ENCODE measurements around the gene ZBTB40. TPM values are rescaled to one million over a fixed set of nuclear protein-coding genes. Genes with fewer than 3 reads are reported as not detected.
A peak's percentile ranks its signal among the peaks of the same experiment; 100 is the strongest.

ZBTB40 gene
- total RNA-seq, 1 experiment from 2014 or later, result 20.4 TPM

DNA sequence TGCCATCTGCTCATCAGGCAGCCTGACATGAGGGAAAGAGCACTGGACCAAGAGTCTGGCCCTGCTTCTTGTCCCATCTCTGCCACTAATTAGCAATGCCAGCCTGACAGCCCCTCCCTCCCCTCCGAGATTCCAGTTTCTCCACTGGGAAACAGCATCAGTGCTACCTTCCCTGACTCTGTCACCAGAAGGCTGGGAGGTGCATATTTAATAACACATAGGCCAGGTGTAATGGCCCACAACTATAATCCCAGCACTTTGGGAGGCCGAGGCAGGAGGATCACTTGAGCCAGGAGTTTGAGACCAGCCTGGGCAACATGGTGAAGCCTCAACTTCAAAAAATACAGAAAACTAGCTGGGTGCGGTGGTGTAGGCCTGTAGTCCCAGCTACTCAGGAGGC is 41.2 kb upstream of the ZBTB40 start:
- H3K36me3 ChIP-seq (ENCODE audit: control insufficient read depth, insufficient read depth, low read length), result no peaks in the 10 kb centered on the region
- H3K4me3 ChIP-seq (ENCODE audit: low read depth, low read length), result no peak overlapping the region
- Mint-ChIP-seq H3K27me3 (ENCODE audit: insufficient read depth, unreplicated experiment) (no peaks in the 10 kb centered on the region), H3K9me3 (ENCODE audit: unreplicated experiment) (peaks cover 9% of the 10 kb centered on the region), H3K36me3 (ENCODE audit: insufficient read depth, unreplicated experiment) (peaks cover 7% of the 10 kb centered on the region), H3K27ac (ENCODE audit: unreplicated experiment) (no peak overlapping the region), H3K4me3 (ENCODE audit: unreplicated experiment) (no peak overlapping the region), H3K4me1 (ENCODE audit: low read depth, unreplicated experiment) (peaks cover 27% of the 10 kb centered on the region)
- peaks cover 29% of the 10 kb centered on the region for H3K4me1 ChIP-seq
- H3K27me3 ChIP-seq (replicated peaks; ENCODE audit: control insufficient read depth, insufficient read depth, low read length), result no peaks in the 10 kb centered on the region
- no TSS peak for BruUV-seq (replicated peaks)
- intact Hi-C loops (cut with micrococcal nuclease; ENCODE audit: unreplicated experiment), result loop anchor here (5.0 to 10.0 kb wide), 2 partner anchors 63 to 186 kb away; no protein-coding TSS in a partner anchor
- CTCF ChIA-PET, result no interaction called here
- TF ChIP-seq, protein P1, sequence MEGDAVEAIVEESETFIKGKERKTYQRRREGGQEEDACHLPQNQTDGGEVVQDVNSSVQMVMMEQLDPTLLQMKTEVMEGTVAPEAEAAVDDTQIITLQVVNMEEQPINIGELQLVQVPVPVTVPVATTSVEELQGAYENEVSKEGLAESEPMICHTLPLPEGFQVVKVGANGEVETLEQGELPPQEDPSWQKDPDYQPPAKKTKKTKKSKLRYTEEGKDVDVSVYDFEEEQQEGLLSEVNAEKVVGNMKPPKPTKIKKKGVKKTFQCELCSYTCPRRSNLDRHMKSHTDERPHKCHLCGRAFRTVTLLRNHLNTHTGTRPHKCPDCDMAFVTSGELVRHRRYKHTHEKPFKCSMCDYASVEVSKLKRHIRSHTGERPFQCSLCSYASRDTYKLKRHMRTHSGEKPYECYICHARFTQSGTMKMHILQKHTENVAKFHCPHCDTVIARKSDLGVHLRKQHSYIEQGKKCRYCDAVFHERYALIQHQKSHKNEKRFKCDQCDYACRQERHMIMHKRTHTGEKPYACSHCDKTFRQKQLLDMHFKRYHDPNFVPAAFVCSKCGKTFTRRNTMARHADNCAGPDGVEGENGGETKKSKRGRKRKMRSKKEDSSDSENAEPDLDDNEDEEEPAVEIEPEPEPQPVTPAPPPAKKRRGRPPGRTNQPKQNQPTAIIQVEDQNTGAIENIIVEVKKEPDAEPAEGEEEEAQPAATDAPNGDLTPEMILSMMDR (IDR thresholded peaks at IDR 0.05; ENCODE audit: insufficient read depth in 1 of 2, low read depth in 1 of 2, low read length in 1 of 2, severe bottlenecking in 1 of 2, unreplicated experiment in 1 of 2), result no peak
- POLR2A ChIA-PET, result no interaction called here
- no peaks in the 10 kb centered on the region for H3K9me3 ChIP-seq
- DNase-seq, result no peak

- peaks cover 31% of the 10 kb centered on the region for H3K4me1 ChIP-seq
- no peaks in the 10 kb centered on the region for H3K27me3 ChIP-seq (replicated peaks; ENCODE audit: control insufficient read depth, insufficient read depth, low read length)
- H3K9me3 ChIP-seq, result no peaks in the 10 kb centered on the region
- Mint-ChIP-seq H3K27ac (ENCODE audit: unreplicated experiment) (peak overlapping the region; percentile 98), H3K36me3 (ENCODE audit: insufficient read depth, unreplicated experiment) (peaks cover 7% of the 10 kb centered on the region), H3K9me3 (ENCODE audit: unreplicated experiment) (peaks cover 9% of the 10 kb centered on the region), H3K4me1 (ENCODE audit: low read depth, unreplicated experiment) (peaks cover 27% of the 10 kb centered on the region), H3K4me3 (ENCODE audit: unreplicated experiment) (peak overlapping the region; percentile 36), H3K27me3 (ENCODE audit: insufficient read depth, unreplicated experiment) (no peaks in the 10 kb centered on the region)
- ChIA-PET POLR2A (no interaction called here), CTCF (no interaction called here)
- BruUV-seq (replicated peaks), result no TSS peak
- H3K4me3 ChIP-seq (ENCODE audit: low read depth, low read length), result no peak overlapping the region
- TF ChIP-seq, protein P1 (IDR thresholded peaks at IDR 0.05; ENCODE audit: insufficient read depth in 1 of 2, low read depth in 1 of 2, low read length in 1 of 2, severe bottlenecking in 1 of 2, unreplicated experiment in 1 of 2), result no peak
- intact Hi-C loops (cut with micrococcal nuclease; ENCODE audit: unreplicated experiment), result loop anchor here (5.0 to 10.0 kb wide), 2 partner anchors 64 to 186 kb away; no protein-coding TSS in a partner anchor
- DNase-seq, result no peak
- no peaks in the 10 kb centered on the region for H3K36me3 ChIP-seq (ENCODE audit: control insufficient read depth, insufficient read depth, low read length)
Observed at GRCh38 chr1:22410928-22411495, 40.6 kb upstream of the ZBTB40 start.

DNA sequence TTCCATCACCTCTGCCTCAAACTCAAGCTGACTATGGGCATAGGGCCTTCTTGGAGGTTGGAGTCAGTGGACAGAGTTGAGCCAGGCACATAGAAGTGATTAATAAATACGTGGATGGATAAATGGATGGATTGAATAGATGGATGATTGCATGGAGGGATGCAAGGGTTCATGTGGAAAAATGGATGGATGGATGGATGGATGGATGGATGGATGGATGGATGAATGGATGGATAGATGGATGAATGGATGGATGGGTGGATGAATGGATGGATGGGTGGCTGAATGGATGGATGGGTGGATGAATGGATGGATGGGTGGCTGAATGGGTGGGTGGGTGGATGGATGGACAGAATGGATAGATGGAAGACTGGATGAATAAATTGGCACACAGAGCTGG is 40.1 kb upstream of the ZBTB40 start:
- BruUV-seq (replicated peaks), result no TSS peak
- ChIA-PET POLR2A (no interaction called here), CTCF (no interaction called here)
- Mint-ChIP-seq H3K36me3 (ENCODE audit: insufficient read depth, unreplicated experiment) (peaks cover 8% of the 10 kb centered on the region), H3K4me3 (ENCODE audit: unreplicated experiment) (peak overlapping the region; percentile 36), H3K27me3 (ENCODE audit: insufficient read depth, unreplicated experiment) (no peaks in the 10 kb centered on the region), H3K9me3 (ENCODE audit: unreplicated experiment) (peaks cover 9% of the 10 kb centered on the region), H3K27ac (ENCODE audit: unreplicated experiment) (peak overlapping the region; percentile 98), H3K4me1 (ENCODE audit: low read depth, unreplicated experiment) (peaks cover 27% of the 10 kb centered on the region)
- H3K9me3 ChIP-seq, result no peaks in the 10 kb centered on the region
- no peak for DNase-seq
- peaks cover 36% of the 10 kb centered on the region for H3K4me1 ChIP-seq
- no peak overlapping the region for H3K4me3 ChIP-seq (ENCODE audit: low read depth, low read length)
- H3K27me3 ChIP-seq (replicated peaks; ENCODE audit: control insufficient read depth, insufficient read depth, low read length), result no peaks in the 10 kb centered on the region
- TF ChIP-seq, protein P1 (IDR thresholded peaks at IDR 0.05; ENCODE audit: insufficient read depth in 1 of 2, low read depth in 1 of 2, low read length in 1 of 2, severe bottlenecking in 1 of 2, unreplicated experiment in 1 of 2), result no peak
- no peaks in the 10 kb centered on the region for H3K36me3 ChIP-seq (ENCODE audit: control insufficient read depth, insufficient read depth, low read length)
- intact Hi-C loops (cut with micrococcal nuclease; ENCODE audit: unreplicated experiment), result loop anchor here (5.0 to 10.0 kb wide), 2 partner anchors 64 to 187 kb away; no protein-coding TSS in a partner anchor
